ENCODE data around the gene ALDH2.

Gene ALDH2

DNA sequence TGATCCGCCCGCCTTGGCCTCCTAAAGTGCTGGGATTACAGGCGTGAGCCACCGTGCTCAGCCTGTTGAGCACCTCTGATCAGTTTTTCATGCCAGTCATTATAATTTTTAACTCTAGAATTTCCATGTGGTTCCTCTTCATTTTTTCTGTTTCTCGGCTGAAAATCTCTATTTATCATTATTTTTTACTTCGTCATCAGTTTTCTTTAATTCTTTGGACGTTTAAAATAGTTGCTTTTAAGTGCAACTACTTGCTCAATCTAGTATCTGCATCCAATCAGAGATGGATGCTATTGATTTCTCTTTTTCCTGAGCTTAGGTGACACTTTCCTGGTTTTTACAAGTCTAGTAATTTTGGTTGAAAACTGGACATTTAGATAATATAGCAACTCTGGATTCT, 92.0 kb downstream of the ALDH2 start:
- peaks cover 6% of the 10 kb centered on the region for H3K36me3 Mint-ChIP-seq (ENCODE audit: insufficient read depth)
- ATAC-seq (replicated peaks) (no peak), DNase-seq (no peak)
- no peaks in the 10 kb centered on the region for H3K9me3 Mint-ChIP-seq
- H3K4me3 Mint-ChIP-seq, result no peak overlapping the region
- no peak overlapping the region for H3K27ac Mint-ChIP-seq
- peaks cover 22 to 31% of the 10 kb centered on the region in 2 donors for H3K4me1 Mint-ChIP-seq (ENCODE audit: low read depth in 2 of 2)
- H3K27me3 Mint-ChIP-seq, result no peaks in the 10 kb centered on the region

DNA sequence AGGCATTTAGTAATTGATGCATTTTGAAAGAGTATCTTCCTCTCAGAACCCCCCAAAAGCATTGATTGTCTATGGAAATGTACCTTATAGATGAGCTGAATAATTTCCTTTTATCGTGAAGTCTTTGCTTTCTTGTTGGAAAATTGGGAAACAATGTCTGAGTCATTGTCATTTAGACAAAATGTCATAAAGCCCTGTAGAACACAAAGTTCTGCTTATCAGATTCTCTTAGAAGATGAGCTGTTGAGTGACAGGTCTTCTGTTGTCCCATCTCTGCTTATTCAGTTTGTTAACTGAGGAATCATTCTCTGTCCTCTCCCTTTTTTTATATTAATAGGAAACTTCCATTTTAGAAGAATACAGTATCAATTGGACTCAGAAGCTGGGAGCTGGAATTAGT, 98.2 kb downstream of the ALDH2 start:
- no peak for DNase-seq
- Mint-ChIP-seq H3K4me3 (no peak overlapping the region), H3K4me1 (ENCODE audit: low read depth in 2 of 2) (peaks cover 5 to 11% of the 10 kb centered on the region in 2 donors), H3K9me3 (no peaks in the 10 kb centered on the region), H3K27ac (peak overlapping the region; percentile 17 to 38), H3K27me3 (no peaks in the 10 kb centered on the region), H3K36me3 (ENCODE audit: insufficient read depth) (peaks cover 42% of the 10 kb centered on the region)
- no peak for ATAC-seq (replicated peaks)

All from effector memory CD8-positive, alpha-beta T cell (primary cell).